GM18520 (cell line): Measurements from ENCODE around the gene WDR33.

Experiments
- ATAC-seq: cut with Tn5 transposase; IDR thresholded peaks from one replicate; pipeline ENCODE4 v1.9.1; 2021; ENCODE audit not compliant: unreplicated experiment

WDR33 gene

DNA sequence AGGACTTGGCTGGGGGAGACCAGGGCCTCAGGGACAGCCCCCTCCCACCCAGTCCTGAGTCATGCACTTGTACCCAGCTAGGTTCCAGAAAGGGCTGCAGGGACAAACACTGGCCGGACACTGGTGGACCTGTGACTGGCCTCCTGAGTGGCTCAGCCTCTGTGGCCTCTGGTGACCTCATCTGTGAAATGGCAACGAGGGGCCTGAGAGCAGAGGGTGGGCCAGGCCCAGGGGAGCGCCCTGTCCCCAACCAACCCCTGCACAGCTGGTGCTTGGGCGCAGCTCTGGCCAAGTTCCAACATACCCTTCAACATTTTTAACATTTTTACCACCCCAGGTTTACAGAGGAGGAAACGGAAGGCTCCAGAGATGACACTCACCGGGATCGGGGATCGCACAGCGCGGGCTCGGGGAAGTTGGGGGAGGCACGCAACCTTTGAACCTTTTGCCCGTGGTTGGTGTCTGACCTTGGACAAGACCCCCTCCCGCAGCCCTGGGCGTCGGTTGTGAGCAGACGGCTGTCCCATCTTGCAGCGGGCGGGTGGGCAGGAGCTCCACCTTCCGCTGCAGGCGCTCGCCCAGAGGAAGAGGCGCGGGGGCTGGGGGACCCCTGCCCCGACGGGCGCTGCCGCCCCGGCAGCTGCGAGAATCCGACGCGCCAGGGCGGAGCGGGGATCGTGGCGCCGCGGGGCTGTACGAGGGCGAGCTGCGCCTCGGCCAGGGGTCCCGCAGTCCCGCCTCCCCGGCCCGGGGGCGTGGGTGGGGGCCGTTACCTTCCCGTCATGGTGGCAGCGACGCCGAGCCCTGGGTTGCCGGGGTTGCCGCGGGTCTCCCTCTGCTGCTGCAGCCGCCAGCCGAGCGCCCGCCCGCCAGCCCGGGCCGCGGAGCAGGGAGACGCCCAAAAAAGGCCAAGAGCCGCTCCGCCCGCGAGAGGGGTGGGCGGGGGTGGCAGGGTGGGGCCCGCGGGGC, 136.4 kb downstream of the WDR33 start:
- ATAC-seq = no peak

DNA sequence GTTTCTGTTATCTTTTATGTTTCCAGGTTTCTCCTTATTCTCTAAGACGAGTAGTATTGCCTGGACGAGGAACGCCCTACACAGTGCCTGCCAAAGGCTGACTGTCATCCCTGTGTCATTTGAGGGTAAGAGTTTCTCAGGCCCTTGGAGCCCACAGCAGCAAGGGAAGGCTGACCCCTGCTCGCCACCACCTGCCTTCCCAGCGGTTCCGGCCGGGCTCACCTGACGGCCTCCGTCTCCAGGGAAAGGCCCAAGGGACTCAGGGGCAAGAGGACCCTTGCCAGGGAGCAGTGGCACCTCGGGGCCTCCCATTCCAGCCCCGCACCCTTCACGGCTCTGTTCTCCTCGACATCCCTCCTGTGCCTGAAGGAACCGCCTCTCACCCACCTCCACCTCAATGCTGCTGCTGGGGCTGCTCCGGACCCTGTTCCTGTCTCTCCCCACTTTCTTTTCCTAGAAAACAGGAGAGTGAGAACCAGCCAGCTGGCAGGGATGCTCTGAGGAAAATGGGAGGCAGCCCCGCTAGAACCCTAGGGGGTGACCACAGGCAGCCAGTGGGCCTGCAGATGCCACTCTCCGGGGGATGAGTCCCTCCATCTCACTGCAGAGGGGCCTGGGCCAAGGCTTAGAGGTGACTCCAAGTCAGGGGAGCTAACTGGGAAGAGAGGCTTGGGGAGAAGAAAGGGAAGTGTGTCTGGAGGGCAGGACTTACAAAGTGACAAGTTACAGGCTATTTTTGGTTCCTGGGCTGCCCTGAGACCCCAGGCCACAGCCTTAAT, 137.5 kb downstream of the WDR33 start:
- ATAC-seq = no peak

DNA sequence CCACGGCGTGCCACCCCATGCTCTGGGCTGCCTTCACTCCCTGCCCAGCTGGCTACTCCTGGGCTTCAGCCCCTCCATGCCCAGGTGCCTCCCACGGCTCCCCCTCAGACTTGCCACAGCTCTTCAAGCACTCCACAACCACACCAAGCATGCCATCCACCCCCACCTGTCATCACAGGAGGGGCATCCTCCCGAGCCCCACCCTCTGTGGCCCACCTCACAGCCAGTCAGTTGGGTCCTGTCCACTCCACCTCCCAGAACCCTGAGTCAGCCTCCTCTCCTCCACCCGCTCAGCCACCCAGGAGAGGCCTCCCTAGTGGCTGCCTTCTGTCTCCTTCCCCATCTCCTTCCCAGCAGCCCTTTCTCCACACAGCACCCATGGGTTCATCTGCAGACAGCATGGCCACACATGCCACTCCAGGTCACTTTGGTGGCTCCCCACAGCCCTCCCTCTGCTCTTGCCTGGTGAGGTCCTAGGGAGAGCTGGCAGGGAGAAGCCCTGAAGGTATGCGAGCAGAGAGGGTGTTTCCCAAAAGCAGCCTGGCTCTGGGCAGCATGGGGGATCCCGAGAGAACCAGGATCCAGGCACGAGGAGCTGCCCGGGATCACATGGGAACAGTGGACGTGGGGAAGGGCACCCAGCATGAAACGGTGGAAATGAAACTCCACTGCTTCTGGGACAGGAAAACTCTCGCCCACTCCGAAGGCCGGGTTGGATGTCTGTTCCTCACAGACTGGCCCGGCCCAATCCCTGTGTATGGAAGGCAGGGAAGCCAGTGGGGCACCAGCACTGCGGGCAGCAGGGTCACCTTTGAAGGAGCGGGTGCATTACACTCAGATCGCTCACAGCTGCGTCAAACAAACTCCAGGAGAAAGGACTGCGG, 138.4 kb downstream of the WDR33 start:
- no peak for ATAC-seq

DNA sequence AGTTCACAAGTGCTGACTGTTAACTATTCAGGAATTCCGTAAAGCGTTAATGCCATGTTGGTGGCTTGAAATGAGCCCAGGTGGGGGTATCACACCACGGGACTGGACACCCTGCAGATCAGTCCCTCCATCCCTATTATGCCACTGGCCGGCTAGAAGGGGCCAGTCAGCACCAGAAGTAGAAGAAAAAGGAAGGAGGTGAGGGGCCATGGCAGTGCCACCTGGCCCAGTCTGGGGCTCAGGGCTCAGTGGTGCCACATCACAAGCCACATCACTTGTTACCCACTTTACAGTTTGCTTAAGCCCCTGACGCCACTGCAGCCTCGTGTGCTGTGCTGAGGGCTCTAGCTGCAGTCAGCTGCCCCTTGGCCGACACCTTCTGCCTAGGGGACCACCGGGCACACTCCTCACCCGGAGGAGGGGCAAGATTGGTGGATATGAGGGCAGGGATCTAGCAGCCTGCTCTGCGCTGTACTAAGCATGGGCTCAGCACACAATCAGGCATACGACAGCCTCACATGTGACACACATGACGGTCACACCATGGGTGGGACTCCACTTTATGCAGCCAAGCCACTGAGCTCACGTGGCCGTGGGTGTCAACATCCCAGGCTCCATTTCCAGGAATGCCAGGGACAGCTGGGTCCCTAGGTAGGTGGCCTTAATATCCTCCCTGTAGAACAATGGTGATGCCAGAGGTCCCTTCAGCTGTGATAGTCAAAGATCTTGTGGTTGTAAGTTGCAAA, 139.2 kb downstream of the WDR33 start:
- ATAC-seq = no peak

DNA sequence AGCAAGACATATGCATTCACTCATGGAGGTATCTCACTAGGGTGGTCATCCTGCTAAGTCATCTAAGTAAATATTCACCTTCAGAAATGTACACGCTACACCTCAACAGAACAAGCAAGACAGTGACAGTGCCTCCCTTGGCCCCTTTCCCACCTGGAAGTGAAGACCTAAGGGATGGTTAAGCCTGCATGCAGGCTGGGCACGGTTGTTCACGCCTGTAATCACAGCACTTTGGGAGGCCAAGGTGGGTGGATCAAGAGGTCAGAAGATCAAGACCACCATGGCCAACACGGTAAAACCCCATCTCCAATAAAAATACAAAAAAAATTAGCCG, 140.0 kb downstream of the WDR33 start:
- no peak for ATAC-seq

DNA sequence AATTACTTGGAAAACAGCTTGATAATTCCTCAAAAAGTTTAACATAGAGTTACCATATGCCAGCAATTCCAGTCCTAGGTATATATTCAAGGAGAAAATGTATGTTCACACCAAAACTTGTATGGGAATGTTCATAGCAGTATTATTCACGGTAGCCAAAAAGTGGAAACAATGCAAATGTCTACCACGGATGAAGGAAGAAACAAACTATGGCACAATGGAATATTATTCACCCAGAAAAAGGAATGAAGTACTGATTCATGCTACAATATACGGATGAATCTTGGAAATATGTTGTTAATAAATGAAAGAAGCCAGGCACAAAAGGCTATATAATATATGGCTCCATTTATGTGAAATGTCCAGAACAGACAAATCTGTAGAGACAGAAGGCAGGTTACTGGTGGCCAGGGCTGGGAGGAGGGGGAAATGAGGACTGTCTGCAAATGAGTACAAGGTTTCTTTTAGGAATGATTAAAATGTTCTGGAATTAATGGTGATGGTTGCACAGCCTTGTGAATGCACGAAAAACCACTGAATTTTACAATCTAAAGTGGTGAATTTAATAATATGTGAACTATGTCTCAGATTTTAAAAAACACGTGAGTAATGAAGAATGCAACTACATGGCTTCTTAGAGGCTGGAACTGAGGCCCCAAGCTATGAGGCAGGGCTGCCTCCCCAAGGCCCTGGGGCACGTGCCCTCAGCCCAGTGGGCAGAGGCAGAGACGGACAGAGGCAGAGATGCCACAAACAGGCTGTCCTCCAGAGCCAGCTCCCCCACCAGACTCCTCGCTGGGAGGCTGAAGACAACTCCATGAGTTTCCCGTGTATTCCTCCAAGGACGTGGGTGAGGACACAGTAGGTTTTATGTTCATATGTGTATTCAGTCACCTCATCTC, 140.7 kb downstream of the WDR33 start:
- no peak for ATAC-seq

DNA sequence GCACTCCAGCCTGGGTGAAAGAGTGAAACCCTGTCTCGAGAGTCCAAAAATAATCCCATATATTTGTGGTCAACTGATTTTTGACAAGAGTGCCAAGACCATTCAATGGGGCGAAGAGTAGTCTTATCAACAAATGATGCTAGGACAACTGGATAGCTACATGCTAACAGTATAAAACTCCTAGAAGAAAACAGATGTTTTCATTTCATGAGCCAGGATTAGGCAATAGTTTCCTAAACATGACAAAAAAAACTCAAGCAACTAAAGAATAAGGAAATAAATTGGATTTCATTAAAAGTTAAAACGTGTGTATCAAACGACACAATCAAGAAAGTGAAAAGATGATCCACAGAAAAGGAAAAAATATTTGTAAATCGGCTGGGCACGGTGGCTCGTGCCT, 141.9 kb downstream of the WDR33 start:
- no peak for ATAC-seq

DNA sequence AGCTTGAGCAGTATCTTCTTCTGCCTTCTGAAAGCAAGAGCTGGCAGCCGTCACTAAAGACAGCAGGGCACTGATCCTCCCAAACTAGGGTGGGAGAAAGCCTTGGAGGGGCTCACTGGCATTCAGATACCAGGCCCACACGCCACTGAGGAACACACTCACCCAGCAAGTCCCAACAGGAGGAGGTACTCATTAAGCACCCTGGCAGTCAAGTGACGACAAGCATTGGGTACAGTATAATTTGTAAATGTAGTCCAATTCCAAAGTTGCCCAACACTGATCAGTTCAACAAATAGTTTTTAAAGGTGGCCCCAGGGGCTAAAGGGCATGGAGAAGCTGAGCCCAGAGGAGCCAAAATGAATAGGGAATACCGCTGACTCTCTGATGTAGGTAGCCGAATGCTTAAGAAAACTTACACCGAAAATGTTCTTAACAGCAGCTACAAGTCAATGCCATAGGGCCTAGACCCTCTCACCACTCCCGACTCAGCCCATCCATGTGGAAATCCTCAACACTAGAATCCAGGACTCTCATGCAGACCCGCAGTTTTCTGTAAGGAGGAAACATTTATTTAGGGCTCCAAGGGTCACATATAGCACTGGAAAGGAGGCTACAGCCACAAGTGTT, 145.6 kb downstream of the WDR33 start:
- ATAC-seq = no peak

DNA sequence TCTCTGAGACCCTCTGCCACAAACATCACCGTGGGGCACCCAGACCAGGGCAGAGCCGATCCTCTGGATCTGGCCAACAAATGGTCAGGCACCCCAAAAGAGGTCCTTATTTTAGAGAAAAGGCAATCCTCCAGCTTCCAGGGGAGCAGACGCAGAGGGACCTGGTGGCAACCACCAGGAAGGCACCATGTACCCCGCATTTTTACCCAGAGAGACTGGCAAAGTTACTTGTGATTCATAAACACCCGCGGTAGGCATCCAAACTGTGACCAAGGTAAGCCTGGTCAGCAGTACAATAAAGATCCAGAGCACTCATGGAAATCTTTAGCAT, 146.1 kb downstream of the WDR33 start:
- no peak for ATAC-seq

DNA sequence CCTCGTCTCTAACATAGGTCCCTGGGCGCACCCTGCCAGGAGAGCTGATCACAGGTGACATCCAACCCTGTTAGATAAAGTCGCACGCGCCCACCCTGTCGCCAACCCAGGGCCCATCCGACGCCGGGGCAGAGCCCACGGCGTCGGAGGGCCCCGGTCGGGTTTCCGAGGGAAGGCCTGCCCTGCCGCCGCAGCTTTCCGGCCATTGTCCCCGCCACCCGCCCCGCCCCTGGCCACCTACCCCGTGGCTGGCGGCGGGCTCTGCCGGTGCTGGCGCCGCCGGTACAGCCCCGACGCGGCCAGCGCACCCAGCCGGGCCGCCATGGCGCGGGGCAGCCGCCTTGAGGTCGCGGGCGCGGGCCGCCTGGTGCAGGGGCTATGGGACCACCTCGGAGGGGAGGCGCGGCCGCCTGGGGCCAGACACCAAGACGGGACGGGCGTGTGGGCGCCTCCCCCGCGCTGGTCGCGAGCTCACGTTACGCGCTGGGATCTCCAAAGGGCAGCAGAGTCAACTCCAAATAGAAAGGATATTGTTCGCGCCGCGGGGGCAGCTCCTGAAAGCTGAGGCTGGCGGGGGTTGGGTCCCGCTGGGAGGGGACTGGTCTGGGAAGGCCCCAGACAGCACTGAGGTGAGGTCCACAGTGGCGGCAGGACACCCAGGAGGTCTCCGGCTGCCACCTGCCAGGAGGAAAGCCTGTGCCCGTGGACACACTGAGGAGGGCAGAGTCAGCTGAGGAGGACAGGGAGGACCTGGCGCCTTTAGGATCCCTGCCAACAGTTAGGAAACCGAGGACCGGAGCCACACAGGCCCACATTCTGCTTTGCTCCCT, 146.7 kb downstream of the WDR33 start:
- no peak for ATAC-seq

DNA sequence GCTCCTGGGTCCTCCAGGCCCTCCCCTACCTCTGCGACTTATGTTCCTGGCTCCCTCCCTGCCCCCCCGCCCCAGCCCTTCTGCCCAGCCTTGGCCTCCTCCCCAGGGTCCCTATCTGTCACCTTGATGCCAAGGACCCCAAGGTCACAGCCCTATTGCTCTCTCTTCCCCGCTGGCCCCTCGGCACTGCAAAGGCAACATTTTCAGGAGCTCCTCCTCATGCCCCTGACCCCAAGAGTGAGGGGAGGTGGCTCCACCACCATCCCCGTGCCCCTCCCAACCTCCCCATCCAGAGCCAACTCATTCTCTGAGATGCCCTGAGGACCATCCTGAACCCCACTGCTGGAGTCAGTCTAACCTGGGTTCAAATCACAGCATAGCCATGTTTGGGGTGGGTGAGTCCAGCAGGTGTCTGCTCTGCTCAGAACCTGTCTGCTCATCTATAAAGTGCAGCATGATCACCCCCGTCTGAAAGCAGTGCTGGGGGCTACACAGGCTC, 147.4 kb downstream of the WDR33 start:
- ATAC-seq = no peak

DNA sequence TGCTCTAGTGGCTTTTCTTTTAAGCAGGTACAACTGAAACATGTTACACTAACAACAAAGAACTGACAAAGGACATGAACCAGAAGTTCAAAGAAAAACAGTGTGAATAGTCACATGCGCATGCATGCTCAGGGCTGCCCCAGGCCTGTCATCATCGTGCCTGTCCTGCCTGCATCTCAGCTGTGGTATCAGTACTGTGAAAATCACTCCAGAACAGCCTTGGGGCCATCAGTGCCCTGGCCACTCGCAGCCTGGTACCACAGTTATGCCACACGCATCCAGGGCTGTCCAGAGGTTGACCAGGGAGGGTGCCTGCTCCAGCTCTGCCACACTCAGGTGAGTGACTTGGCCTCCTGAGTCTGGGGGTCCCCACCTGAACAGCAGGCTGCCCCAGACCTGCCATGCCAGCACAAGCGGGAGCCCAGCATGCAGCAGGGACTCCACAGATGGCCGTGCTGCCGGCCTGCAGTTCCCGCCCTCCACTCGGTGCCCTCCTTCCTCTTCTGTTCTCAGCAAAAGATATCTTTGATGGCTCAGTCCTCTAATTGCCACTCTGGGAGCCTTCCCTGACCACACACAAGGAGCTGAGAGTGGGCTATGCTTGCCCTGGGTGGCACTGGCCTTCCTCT, 147.9 kb downstream of the WDR33 start:
- no peak for ATAC-seq

DNA sequence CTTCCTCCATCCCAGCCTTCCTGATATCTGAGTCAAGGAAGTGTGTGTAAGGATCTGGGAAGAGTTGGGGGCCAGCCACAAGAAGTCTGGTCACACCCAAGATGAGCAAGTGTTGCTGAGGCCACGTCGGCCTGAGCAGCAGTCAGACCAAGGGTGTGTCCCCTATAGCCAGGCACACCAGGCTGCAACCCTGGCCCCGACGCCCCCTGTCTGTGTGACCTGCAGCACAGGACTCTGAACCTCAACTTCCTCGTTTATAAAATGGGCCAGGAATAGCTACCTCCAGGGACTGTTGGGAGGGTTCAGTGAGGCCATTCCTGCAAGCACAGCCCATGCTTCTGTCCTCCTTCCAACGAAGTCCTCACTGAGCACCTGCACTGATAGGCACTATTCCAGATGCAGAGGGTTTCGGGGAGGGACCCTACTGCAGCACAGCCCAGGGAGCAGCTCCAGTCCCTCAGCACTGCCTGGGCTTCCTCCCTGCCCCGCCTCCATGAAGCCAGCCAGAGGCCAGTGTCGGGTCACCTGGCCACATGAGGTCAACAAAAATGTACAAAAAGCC, 148.9 kb downstream of the WDR33 start:
- no peak for ATAC-seq

DNA sequence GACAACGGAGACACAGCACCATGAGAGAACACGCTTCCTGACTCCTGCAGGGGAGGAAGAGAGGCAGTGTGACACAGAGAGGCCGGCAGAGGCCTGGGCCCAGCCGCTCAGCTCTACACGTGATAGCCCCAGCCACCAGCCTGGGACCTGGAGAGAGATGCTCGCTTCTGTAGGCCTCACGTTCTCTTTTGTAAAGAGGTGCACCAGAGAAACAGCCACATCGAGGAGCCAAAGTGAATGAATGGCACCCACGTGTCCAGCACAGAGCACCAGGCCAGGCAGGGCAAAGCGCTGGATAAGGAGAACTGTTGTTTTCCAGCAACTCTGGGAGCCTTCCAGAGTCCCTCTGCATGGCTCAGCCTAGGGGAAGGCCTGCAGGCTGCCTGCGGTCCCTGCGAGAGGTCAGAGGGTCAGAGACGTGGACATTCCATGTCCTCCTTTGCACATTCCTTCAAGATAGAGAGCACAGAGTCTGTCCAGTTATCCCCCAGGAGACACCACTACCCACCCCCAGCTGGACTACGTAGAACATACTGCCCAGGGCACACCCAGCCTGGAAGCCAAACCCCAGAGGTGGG, 149.8 kb downstream of the WDR33 start:
- no peak for ATAC-seq

DNA sequence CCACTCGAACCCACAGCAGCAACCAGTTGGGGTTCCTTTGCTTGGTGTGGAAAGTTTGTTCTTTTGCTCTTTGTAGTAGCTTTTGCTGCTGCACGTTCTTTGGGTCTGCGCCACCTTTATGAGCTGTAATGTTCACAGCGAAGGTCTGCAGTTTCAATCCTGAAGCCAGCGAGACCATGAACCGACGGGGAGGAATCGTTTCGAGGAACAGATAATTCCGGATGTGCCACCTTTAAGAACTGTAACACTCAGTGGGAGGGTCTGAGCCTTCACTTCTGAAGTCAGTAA, 150.7 kb downstream of the WDR33 start:
- no peak for ATAC-seq

DNA sequence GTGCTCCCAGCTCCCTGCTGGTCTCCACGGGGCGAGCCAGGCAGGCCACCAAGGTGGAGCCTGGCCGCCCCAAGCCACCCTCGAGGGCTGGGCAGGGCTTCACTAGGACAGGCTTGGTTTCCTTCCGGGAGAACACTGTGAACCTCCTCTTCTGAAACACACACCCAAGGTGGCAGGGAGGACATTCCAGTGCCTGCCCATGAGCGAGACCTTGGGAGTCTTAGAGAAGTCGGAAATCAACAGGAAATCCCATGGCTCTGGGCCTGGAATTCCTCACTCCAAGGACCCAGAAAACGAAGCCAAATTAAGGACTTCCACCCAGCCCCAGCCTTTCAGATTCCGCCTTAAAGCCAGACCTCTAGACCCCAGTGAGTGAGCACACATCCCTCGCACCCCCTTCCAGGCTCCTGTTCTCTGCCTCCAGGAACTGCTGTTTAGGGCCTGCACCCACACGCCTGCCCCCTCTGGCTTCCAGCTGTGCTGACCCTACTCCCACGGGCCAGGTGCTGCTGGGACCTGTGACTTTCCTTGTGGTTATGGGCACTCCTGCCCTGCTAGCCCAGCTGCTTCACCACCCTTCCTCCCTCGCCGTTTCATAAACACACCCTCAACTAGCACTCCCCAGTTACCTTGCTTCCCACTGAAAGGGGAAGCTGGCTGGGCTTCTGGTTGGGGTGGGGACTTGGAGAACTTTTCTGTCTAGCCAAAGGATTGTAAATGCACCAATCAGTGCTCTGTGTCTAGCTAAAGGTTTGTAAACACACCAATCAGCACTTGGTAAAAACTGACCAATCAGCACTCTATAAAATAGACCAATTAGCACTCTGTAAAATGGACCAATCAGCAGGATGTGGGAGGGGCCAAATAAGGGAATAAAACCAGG, 151.3 kb downstream of the WDR33 start:
- no peak for ATAC-seq
